ENCODE results near the gene ZNF385B.

Gene ZNF385B

GRCh38 chr2:179773986-179774385, 87.4 kb downstream of the ZNF385B start:
- no peak overlapping the region for H3K4me3 ChIP-seq (ENCODE audit: low read depth, low read length)
- DNase-seq (ENCODE audit: low read depth) = no peak
- TF ChIP-seq CTCF (conservative IDR thresholded peaks at IDR 0.05; ENCODE audit: low read depth, low read length) = no peak

- no peak overlapping the region for H3K4me3 ChIP-seq (ENCODE audit: low read depth, low read length)
- DNase-seq (ENCODE audit: low read depth) = no peak
- no peak for TF ChIP-seq CTCF (conservative IDR thresholded peaks at IDR 0.05; ENCODE audit: low read depth, low read length)
Measured at GRCh38 chr2:179772346-179772745, 89.1 kb downstream of the ZNF385B start.

GRCh38 chr2:179771791-179772190, 89.6 kb downstream of the ZNF385B start:
- no peak overlapping the region for H3K4me3 ChIP-seq (ENCODE audit: low read depth, low read length)
- DNase-seq (ENCODE audit: low read depth) = no peak
- TF ChIP-seq CTCF (conservative IDR thresholded peaks at IDR 0.05; ENCODE audit: low read depth, low read length) = no peak

GRCh38 chr2:179770029-179770428, 91.4 kb downstream of the ZNF385B start:
- no peak for TF ChIP-seq CTCF (conservative IDR thresholded peaks at IDR 0.05; ENCODE audit: low read depth, low read length)
- no peak for DNase-seq (ENCODE audit: low read depth)
- no peak overlapping the region for H3K4me3 ChIP-seq (ENCODE audit: low read depth, low read length)

GRCh38 chr2:179769323-179769722, 92.1 kb downstream of the ZNF385B start:
- DNase-seq (ENCODE audit: low read depth) = no peak
- H3K4me3 ChIP-seq (ENCODE audit: low read depth, low read length) = no peak overlapping the region

GRCh38 chr2:179768765-179769164, 92.6 kb downstream of the ZNF385B start:
- no peak for DNase-seq (ENCODE audit: low read depth)
- no peak overlapping the region for H3K4me3 ChIP-seq (ENCODE audit: low read depth, low read length)
- TF ChIP-seq CTCF (conservative IDR thresholded peaks at IDR 0.05; ENCODE audit: low read depth, low read length) = no peak

More at GRCh38 chr2:179769323-179769722, 92.1 kb downstream of the ZNF385B start:
- no peak for TF ChIP-seq CTCF (conservative IDR thresholded peaks at IDR 0.05; ENCODE audit: low read depth, low read length)

GRCh38 chr2:179765666-179766065, 95.7 kb downstream of the ZNF385B start:
- no peak for DNase-seq (ENCODE audit: low read depth)
- no peak for TF ChIP-seq CTCF (conservative IDR thresholded peaks at IDR 0.05; ENCODE audit: low read depth, low read length)
- no peak overlapping the region for H3K4me3 ChIP-seq (ENCODE audit: low read depth, low read length)

All from choroid plexus epithelial cell (primary cell).